ENCODE data around the gene MROH2A. TPM values are rescaled to one million over a fixed set of nuclear protein-coding genes. Genes with fewer than 3 reads are reported as not detected.

MROH2A gene
- total RNA-seq, 1 experiment from 2014 or later = 1.4 TPM

DNA sequence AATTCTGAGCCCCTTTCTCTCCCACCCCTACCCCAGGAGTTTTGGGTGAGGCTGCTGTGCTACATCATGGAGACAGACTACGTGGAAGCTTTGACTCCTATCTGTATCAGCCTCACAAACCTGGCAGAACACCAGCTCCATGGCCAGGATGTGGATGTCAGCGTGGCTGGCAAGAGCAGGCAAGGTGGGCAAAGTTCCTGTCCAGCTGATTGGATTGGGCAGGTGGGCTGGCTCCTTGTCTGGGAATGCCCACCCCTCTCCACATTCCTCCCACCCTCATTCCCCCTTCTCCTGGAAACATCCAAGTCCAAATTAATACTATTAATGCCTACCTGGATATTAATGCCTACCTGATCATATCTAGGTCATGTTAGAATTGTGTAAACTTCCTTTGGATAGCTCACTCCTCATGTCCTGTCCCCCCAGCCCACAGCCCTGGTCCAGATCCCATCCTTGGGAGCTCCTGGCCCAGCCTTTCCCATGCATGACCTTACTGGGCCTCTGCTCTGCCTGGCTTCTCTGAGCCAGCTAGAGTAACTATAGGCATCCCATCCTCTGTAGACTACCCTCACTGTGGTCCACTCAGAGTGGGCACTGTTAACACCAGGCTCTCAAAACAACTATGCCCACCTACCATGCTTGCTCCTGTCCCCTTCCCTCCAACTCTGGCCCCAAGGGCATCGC, 24.1 kb downstream of the MROH2A start:
- Histone ChIP-seq H3K27ac (no peak overlapping the region), H3K79me2 (ENCODE audit: low read depth) (no peaks in the 10 kb centered on the region), H3K4me1 (replicated peaks; ENCODE audit: insufficient read depth) (peaks cover 7% of the 10 kb centered on the region), H3K4me2 (no peak overlapping the region), H2AFZ (no peak overlapping the region), H3F3A (ENCODE audit: insufficient read depth, low read depth) (no peaks in the 10 kb centered on the region), H3K9me2 (ENCODE audit: insufficient read depth) (no peaks in the 10 kb centered on the region), H3K27me3 (ENCODE audit: insufficient read depth, low read depth) (no peaks in the 10 kb centered on the region), H4K20me1 (ENCODE audit: insufficient read depth) (no peaks in the 10 kb centered on the region), H3K4me3 (no peak overlapping the region), H3K36me3 (ENCODE audit: low read depth) (no peaks in the 10 kb centered on the region), H3K9me3 (ENCODE audit: insufficient read depth, low read depth) (no peaks in the 10 kb centered on the region)
- BruUV-seq (replicated peaks) = no TSS peak
- CTCF ChIA-PET = interaction anchor here (0.6 kb wide), 1 partner anchor 405 kb away, joined by 4 read pairs; no protein-coding TSS in a partner anchor
- intact Hi-C loops (cut with micrococcal nuclease; ENCODE audit: unreplicated experiment) = no loop called here
- POLR2A ChIA-PET (ENCODE audit: unreplicated experiment) = interaction anchor here (0.6 kb wide), 1 partner anchor 415 kb away, joined by 3 read pairs; no protein-coding TSS in a partner anchor
- no peak for DNase-seq
- TF ChIP-seq CTCF (conservative IDR thresholded peaks at IDR 0.05) (no peak), EZH2 (IDR thresholded peaks at IDR 0.05; ENCODE audit: low read depth) (no peak)

DNA sequence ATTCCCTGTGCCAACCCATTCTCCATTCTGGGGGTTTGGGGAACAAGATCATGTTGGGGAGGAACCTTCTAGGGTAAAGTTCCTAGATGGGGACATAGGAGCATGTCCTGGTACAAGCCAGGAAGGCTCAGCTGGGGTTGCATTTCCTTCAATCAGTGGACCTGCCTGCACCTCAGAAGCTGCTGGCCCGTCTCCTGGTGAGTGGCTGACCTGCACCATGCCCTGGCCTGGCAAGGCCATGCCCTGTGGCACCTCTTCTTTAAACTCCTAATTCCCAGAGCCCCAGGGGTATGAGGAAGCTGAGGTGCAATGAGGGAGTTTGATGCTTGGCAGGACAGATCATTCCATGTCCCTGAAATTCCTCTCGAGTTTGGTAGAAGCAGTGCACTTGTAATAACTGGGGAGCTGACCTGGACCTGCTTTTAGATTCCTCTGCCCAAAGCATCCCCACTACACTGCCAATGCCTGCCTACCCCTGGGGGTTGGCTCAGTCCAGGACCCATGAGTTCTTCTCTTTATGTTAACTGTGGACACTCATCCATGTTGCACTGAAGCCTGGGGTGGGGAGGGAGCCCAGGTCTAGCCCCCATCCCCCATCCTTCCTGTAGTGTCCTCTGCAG, 25.3 kb downstream of the MROH2A start:
- CTCF ChIA-PET = no interaction called here
- Histone ChIP-seq H3K79me2 (ENCODE audit: low read depth) (no peaks in the 10 kb centered on the region), H3F3A (ENCODE audit: insufficient read depth, low read depth) (no peaks in the 10 kb centered on the region), H3K27ac (no peak overlapping the region), H3K36me3 (ENCODE audit: low read depth) (no peaks in the 10 kb centered on the region), H3K27me3 (ENCODE audit: insufficient read depth, low read depth) (no peaks in the 10 kb centered on the region; the same call in 1 of the 2 replicates), H3K9me2 (ENCODE audit: insufficient read depth) (no peaks in the 10 kb centered on the region), H3K4me1 (replicated peaks; ENCODE audit: insufficient read depth) (peaks cover 7% of the 10 kb centered on the region), H3K9me3 (ENCODE audit: insufficient read depth, low read depth) (no peaks in the 10 kb centered on the region), H3K4me3 (no peak overlapping the region), H4K20me1 (ENCODE audit: insufficient read depth) (no peaks in the 10 kb centered on the region), H3K4me2 (no peak overlapping the region), H2AFZ (no peak overlapping the region)
- BruUV-seq (replicated peaks) = no TSS peak
- POLR2A ChIA-PET (ENCODE audit: unreplicated experiment) = interaction anchor here (0.5 kb wide), 1 partner anchor 54 kb away, joined by 5 read pairs; no protein-coding TSS in a partner anchor
- no peak for DNase-seq
- TF ChIP-seq CTCF (conservative IDR thresholded peaks at IDR 0.05) = no peak
- no peak for TF ChIP-seq EZH2 (IDR thresholded peaks at IDR 0.05; ENCODE audit: low read depth)
- intact Hi-C loops (cut with micrococcal nuclease; ENCODE audit: unreplicated experiment) = no loop called here

GRCh38 chr2:233803994-233804393, 25.9 kb downstream of the MROH2A start:
- no peaks in the 10 kb centered on the region for H3K9me3 ChIP-seq (ENCODE audit: insufficient read depth, low read depth)
- H3K4me3 ChIP-seq = no peak overlapping the region
- no TSS peak for BruUV-seq (replicated peaks)
- H3K27ac ChIP-seq = no peak overlapping the region
- ChIA-PET POLR2A (ENCODE audit: unreplicated experiment) (interaction anchor here (0.5 kb wide), 1 partner anchor 54 kb away, joined by 5 read pairs; no protein-coding TSS in a partner anchor), CTCF (no interaction called here)
- intact Hi-C loops (cut with micrococcal nuclease; ENCODE audit: unreplicated experiment) = no loop called here
- no peak for DNase-seq
- H3K4me1 ChIP-seq (replicated peaks; ENCODE audit: insufficient read depth) = peaks cover 7% of the 10 kb centered on the region
- H3F3A ChIP-seq (ENCODE audit: insufficient read depth, low read depth) = no peaks in the 10 kb centered on the region
- no peaks in the 10 kb centered on the region; the same call in 1 of the 2 replicates for H3K27me3 ChIP-seq (ENCODE audit: insufficient read depth, low read depth)
- H3K36me3 ChIP-seq (ENCODE audit: low read depth) = no peaks in the 10 kb centered on the region
- no peak overlapping the region for H3K4me2 ChIP-seq
- no peaks in the 10 kb centered on the region for H3K9me2 ChIP-seq (ENCODE audit: insufficient read depth)
- no peak for TF ChIP-seq CTCF (conservative IDR thresholded peaks at IDR 0.05)
- no peak for TF ChIP-seq EZH2 (IDR thresholded peaks at IDR 0.05; ENCODE audit: low read depth)
- no peaks in the 10 kb centered on the region for H3K79me2 ChIP-seq (ENCODE audit: low read depth)
- no peak overlapping the region for H2AFZ ChIP-seq
- no peaks in the 10 kb centered on the region for H4K20me1 ChIP-seq (ENCODE audit: insufficient read depth)

Measured in PC-9 (cell line).